Measurements from ENCODE around the gene CCDC87. TPM values are rescaled to one million over a fixed set of nuclear protein-coding genes. Genes with fewer than 3 reads are reported as not detected.
"Not testable (repeated sequence)": the region's sequence is repeated elsewhere in the genome, so short reads cannot be mapped to it uniquely, and the experiment has no call there.

Gene CCDC87
- total and polyA plus RNA-seq, 8 donors = 0.05 to 15.9 (median 0.29) TPM; not detected in 4

GRCh38 chr11:66546368-66546965 lies 46.4 kb downstream of the CCDC87 start, which contains the start of gene ACTN3:
Gene ACTN3 (plus strand): TSS chr11:66546903. CDS start chr11:66546938, 35 bp downstream.
- Histone ChIP-seq H3K9me3 (no peaks in the 10 kb centered on the region), H3K36me3 (peaks cover 6 to 21% (median 19%) of the 10 kb centered on the region in 4 donors), H3K27me3 (peaks cover 0 to 4% (median 0%) of the 10 kb centered on the region in 3 donors), H3K4me1 (peaks cover 17 to 47% (median 37%) of the 10 kb centered on the region in 4 donors), H3K27ac (peak within 1 kb of the TSS; percentile 77 to 93 (median 81)), H3K4me3 (peak within 1 kb of the TSS; percentile 68 to 97 (median 80))
- DNase-seq = peak in 1 of 2 donors; percentile 60
- WGBS, 5 donors = 2 to 11% (median 4%) methylated on average over 31 to 37 of the region's 37 CpGs
- no peak for TF ChIP-seq CTCF (IDR thresholded peaks at IDR 0.05)
- no peak for TF ChIP-seq POLR2AphosphoS5 (IDR thresholded peaks at IDR 0.05)
- intact Hi-C loops (cut with DNase I; ENCODE audit: low total_unique reads) = no loop called here

- Histone ChIP-seq H3K9me3 (no peaks in the 10 kb centered on the region), H3K4me3 (peak within 1 kb of the TSS; percentile 68 to 97 (median 80)), H3K4me1 (peaks cover 17 to 47% (median 37%) of the 10 kb centered on the region in 4 donors), H3K27ac (peak within 1 kb of the TSS; percentile 77 to 93 (median 81)), H3K27me3 (peaks cover 0 to 4% (median 0%) of the 10 kb centered on the region in 3 donors), H3K36me3 (peaks cover 6 to 28% (median 26%) of the 10 kb centered on the region in 4 donors)
- WGBS, 5 donors = 0 to 1% (median 0%) methylated on average over 17 to 71 of the region's 71 CpGs
- intact Hi-C loops (cut with DNase I; ENCODE audit: low total_unique reads) = no loop called here
- TF ChIP-seq POLR2AphosphoS5 (IDR thresholded peaks at IDR 0.05) (peak; percentile 66 to 90 (median 87)), POLR2A (IDR thresholded peaks at IDR 0.05) (peak in 1 of 4 donors; percentile 43), EP300 (IDR thresholded peaks at IDR 0.05) (no peak)
- DNase-seq = peak; percentile 97 to 98
These were observed 47.0 kb downstream of the CCDC87 start, which contains the start of gene ZDHHC24 for GRCh38 chr11:66545701-66546367. Gene ZDHHC24 (minus strand): TSS chr11:66546048. CDS start chr11:66546003, 45 bp downstream.

DNA sequence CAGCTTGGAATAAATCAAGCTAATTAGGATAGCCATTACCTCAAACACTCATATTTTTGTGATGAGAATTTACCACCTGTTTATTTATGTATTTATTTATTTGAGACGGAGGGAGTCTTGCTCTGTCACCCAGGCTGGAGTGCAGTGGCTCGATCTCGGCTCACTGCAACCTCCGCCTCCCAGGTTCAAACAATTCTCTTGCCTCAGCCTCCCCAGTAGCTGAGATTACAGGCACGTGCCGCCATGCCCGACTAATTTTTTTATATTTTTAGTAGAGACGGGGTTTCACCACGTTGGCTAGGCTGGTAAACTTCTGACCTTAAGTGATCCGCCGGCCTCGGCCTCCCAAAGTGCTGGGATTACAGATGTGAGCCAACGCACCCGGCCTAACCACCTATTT lies 47.9 kb downstream of the CCDC87 start:
- DNase-seq; intact Hi-C loops (cut with DNase I; ENCODE audit: low total_unique reads); H3K27me3 ChIP-seq; H3K9me3 ChIP-seq: not testable (repeated sequence)
- Histone ChIP-seq H3K4me3 (peak overlapping the region; percentile 68 to 97 (median 80)), H3K27ac (peak overlapping the region in 3 of 5 donors; percentile 77 to 93 (median 81)), H3K36me3 (peaks cover 6 to 35% (median 34%) of the 10 kb centered on the region in 4 donors), H3K4me1 (peaks cover 17 to 47% (median 37%) of the 10 kb centered on the region in 4 donors)
- WGBS, 5 donors = 48 to 71% (median 62%) methylated on average over 14 of the region's 14 CpGs

- TF ChIP-seq EP300 (IDR thresholded peaks at IDR 0.05) (no peak), CTCF (IDR thresholded peaks at IDR 0.05) (no peak), POLR2AphosphoS5 (IDR thresholded peaks at IDR 0.05) (peak in 1 of 3 donors; percentile 36), POLR2A (IDR thresholded peaks at IDR 0.05) (no peak)
These were observed 49.4 kb downstream of the CCDC87 start for GRCh38 chr11:66543263-66544107.

More at GRCh38 chr11:66543263-66544107, 49.4 kb downstream of the CCDC87 start:
- Histone ChIP-seq H3K4me1 (peaks cover 17 to 47% (median 37%) of the 10 kb centered on the region in 4 donors), H3K9me3 (no peaks in the 10 kb centered on the region), H3K36me3 (peaks cover 11 to 50% (median 49%) of the 10 kb centered on the region in 4 donors), H3K27me3 (peaks cover 0 to 4% (median 0%) of the 10 kb centered on the region in 3 donors), H3K4me3 (no peak overlapping the region), H3K27ac (peak overlapping the region in 3 of 5 donors; percentile 36 to 59 (median 47))
- DNase-seq = peak; percentile 47 to 91
- whole genome bisulfite sequencing, 5 donors = 36 to 61% (median 54%) methylated on average over 22 to 26 of the region's 26 CpGs
- intact Hi-C loops (cut with DNase I; ENCODE audit: low total_unique reads) = no loop called here

Data from stomach (tissue), 9 donors.